HepG2 (cell line): ENCODE measurements around the gene SRRM3. TPM values are rescaled to one million over a fixed set of nuclear protein-coding genes. Genes with fewer than 3 reads are reported as not detected.

Source experiments
- ARNTL ChIP-seq: sonication (generic); formaldehyde crosslinking; IDR thresholded peaks from 2 replicates; pipeline ENCODE4 v1.4.0; 2020; ENCODE audit warnings: mild to moderate bottlenecking, missing genetic modification reagents
- FOXA3 ChIP-seq: IDR thresholded peaks from 2 replicates; pipeline ENCODE4 v1.6.1; 2016; ENCODE audit warnings: missing genetic modification reagents, missing compliant biosample characterization
- HNRNPK ChIP-seq: fragments of 200-400 bp; formaldehyde crosslinking; IDR thresholded peaks from 2 replicates; pipeline ENCODE4 v1.6.1; 2018; ENCODE audit warnings: low read length, low read depth, moderate library complexity, mild to moderate bottlenecking; ENCODE audit not compliant: poor library complexity, severe bottlenecking
- KDM2A ChIP-seq: sonication (generic); formaldehyde crosslinking; IDR thresholded peaks from 2 replicates; pipeline ENCODE4 v1.4.0; 2020; ENCODE audit warnings: low read depth, missing genetic modification reagents, borderline replicate concordance
- KLF16 ChIP-seq, 2 experiments: sonication (generic) in 1 of 2; formaldehyde crosslinking in 1 of 2; IDR thresholded peaks; 2 replicates each; pipeline versions ENCODE4 v1.6.1 to v1.8.0; 2016 to 2023; ENCODE audit warnings: missing genetic modification reagents in 2 of 2, missing compliant biosample characterization in 1 of 2
- MEIS2 ChIP-seq: sonication (generic); formaldehyde crosslinking; IDR thresholded peaks from 2 replicates; pipeline ENCODE4 v1.9.0; 2021; ENCODE audit warnings: mild to moderate bottlenecking, missing genetic modification reagents
- SALL2 ChIP-seq: sonication (generic); formaldehyde crosslinking; IDR thresholded peaks from 2 replicates; pipeline ENCODE4 v1.8.1; 2023; ENCODE audit warnings: mild to moderate bottlenecking, missing genetic modification reagents, inconsistent platforms
- SRSF4 ChIP-seq: fragments of 200-400 bp; formaldehyde crosslinking; IDR thresholded peaks from one replicate; pipeline ENCODE4 v1.6.1; 2018; ENCODE audit warnings: mild to moderate bottlenecking, low read depth, low read length, moderate library complexity; ENCODE audit not compliant: poor library complexity, severe bottlenecking
- SYNCRIP ChIP-seq: fragments of 200-400 bp; formaldehyde crosslinking; IDR thresholded peaks from 2 replicates; pipeline ENCODE4 v1.6.1; 2018; ENCODE audit warnings: mild to moderate bottlenecking, low read depth, low read length; ENCODE audit not compliant: insufficient read depth
- ZBTB20 ChIP-seq: sonication (generic); formaldehyde crosslinking; IDR thresholded peaks from 2 replicates; pipeline ENCODE4 v1.8.1; 2023; ENCODE audit warnings: missing genetic modification reagents, low read depth, mild to moderate bottlenecking, borderline replicate concordance
- polyA plus RNA-seq, 8 experiments: library from polyadenylated mRNA; depleted of rRNA in 3 of 8; stranded (reverse) in 7 of 8; unstranded in 1 of 8; fragments of >200 nt; fragmentation: Illumina TruSeq in 4 of 8; extraction: Trizol in 4 of 8; gene quantifications; 2 replicates each; pipeline versions ENCODE4 v1.2.1 to v1.2.3, GENCODE V29; 2011 to 2016; ENCODE audit warnings: low read depth in 4 of 8, missing spikeins in 1 of 8, mixed read lengths in 1 of 8; ENCODE audit not compliant: insufficient read depth in 1 of 8
- total RNA-seq, 5 experiments: library from RNA; depleted of rRNA; stranded (reverse); fragments of >200 nt; fragmentation: Illumina TruSeq; extraction: Trizol; gene quantifications; 2 replicates each; pipeline ENCODE4 v1.2.3, GENCODE V29; 2016; ENCODE audit warnings: low read depth in 1 of 5
- TF ChIP-seq, protein P1 (sequence below): sonication (generic); formaldehyde crosslinking; IDR thresholded peaks from 2 replicates; pipeline ENCODE4 v1.4.0; 2020; ENCODE audit warnings: missing genetic modification reagents
- TF ChIP-seq, protein P2 (sequence below): IDR thresholded peaks from 2 replicates; pipeline ENCODE4 v1.6.1; 2016; ENCODE audit warnings: missing compliant biosample characterization, missing genetic modification reagents, borderline replicate concordance
- TF ChIP-seq, protein P3 (sequence below): IDR thresholded peaks from 2 replicates; pipeline ENCODE4 v1.4.0; 2020; ENCODE audit warnings: mild to moderate bottlenecking, missing genetic modification reagents
- TF ChIP-seq, protein P4 (sequence below): sonication (generic); formaldehyde crosslinking; IDR thresholded peaks from 2 replicates; pipeline ENCODE4 v1.4.0; 2020; ENCODE audit warnings: missing genetic modification reagents, borderline replicate concordance

The SRRM3 gene
- total and polyA plus RNA-seq, 2 of the 13 experiments (the other 11 are each of a cell fraction or from before 2014, with no cell fraction given) = 0.13 to 0.54 TPM

DNA sequence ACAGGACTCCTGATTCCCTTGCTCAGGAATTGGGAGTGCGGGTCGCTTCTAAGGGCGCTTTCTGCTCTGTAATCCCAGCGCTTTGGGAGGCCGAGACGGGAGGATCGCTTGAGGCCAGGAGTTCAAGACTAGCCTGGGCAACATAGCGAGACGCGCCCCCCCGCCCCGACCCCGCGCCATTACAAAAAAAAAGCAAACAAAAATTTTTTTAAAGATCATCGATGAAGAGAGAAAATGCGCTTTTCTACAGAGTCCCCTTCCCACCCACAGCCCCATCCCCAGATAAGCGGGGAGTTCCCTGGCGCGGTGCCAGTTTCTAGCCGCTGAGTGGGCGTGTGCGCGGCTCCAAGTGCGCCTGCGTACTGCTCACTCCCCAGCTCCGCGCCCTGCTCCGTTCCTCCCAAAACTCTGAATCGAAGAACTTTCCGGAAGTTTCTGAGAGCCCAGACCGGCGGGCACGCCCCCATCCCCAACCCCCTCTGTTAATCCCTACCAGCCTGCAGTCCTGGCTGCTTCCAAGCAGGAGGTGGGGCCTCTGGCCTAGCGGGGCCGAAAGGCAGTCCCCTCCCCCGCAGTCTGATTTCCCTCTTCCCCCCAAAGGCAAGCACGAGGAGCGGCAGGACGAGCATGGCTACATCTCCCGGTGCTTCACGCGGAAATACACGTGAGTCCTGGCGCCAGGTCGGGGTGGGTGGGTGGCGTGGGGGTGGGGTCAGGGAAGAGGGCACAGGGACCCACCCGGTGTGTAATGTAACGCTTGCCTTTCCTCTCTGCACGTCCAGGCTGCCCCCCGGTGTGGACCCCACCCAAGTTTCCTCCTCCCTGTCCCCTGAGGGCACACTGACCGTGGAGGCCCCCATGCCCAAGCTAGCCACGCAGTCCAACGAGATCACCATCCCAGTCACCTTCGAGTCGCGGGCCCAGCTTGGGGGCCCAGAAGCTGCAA lies 101.8 kb downstream of the SRRM3 start (continued):
- TF ChIP-seq, protein P1, sequence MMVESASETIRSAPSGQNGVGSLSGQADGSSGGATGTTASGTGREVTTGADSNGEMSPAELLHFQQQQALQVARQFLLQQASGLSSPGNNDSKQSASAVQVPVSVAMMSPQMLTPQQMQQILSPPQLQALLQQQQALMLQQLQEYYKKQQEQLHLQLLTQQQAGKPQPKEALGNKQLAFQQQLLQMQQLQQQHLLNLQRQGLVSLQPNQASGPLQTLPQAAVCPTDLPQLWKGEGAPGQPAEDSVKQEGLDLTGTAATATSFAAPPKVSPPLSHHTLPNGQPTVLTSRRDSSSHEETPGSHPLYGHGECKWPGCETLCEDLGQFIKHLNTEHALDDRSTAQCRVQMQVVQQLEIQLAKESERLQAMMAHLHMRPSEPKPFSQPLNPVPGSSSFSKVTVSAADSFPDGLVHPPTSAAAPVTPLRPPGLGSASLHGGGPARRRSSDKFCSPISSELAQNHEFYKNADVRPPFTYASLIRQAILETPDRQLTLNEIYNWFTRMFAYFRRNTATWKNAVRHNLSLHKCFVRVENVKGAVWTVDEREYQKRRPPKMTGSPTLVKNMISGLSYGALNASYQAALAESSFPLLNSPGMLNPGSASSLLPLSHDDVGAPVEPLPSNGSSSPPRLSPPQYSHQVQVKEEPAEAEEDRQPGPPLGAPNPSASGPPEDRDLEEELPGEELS (CRISPR knock-in tag) = peak; percentile 47
- TF ChIP-seq, protein P2, sequence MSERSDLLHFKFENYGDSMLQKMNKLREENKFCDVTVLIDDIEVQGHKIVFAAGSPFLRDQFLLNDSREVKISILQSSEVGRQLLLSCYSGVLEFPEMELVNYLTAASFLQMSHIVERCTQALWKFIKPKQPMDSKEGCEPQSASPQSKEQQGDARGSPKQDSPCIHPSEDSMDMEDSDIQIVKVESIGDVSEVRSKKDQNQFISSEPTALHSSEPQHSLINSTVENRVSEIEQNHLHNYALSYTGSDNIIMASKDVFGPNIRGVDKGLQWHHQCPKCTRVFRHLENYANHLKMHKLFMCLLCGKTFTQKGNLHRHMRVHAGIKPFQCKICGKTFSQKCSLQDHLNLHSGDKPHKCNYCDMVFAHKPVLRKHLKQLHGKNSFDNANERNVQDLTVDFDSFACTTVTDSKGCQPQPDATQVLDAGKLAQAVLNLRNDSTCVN (CRISPR knock-in tag) = 0 out of 2 replicates have a peak, but pooled peaks have one; percentile 32
- TF ChIP-seq ZBTB20 (CRISPR knock-in tag) (0 out of 2 replicates have a peak, but pooled peaks have one; percentile 21), SRSF4 (no peak), HNRNPK (peak; percentile 56), FOXA3 (CRISPR knock-in tag) (0 out of 2 replicates have a peak, but pooled peaks have one; percentile 35), SALL2 (0 out of 2 replicates have a peak, but pooled peaks have one; percentile 61), MEIS2 (CRISPR knock-in tag) (peak; percentile 51; the same call in 1 of the 2 replicates), ARNTL (CRISPR knock-in tag) (peak; percentile 88), SYNCRIP (no peak), KDM2A (CRISPR knock-in tag) (0 out of 2 replicates have a peak, but pooled peaks have one; percentile 25), KLF16 (CRISPR knock-in tag; IDR thresholded peaks at IDR 0.05) (peak in 1 of 2 experiments; percentile 78; a peak in 1 of 4 replicates)
- TF ChIP-seq, protein P3, sequence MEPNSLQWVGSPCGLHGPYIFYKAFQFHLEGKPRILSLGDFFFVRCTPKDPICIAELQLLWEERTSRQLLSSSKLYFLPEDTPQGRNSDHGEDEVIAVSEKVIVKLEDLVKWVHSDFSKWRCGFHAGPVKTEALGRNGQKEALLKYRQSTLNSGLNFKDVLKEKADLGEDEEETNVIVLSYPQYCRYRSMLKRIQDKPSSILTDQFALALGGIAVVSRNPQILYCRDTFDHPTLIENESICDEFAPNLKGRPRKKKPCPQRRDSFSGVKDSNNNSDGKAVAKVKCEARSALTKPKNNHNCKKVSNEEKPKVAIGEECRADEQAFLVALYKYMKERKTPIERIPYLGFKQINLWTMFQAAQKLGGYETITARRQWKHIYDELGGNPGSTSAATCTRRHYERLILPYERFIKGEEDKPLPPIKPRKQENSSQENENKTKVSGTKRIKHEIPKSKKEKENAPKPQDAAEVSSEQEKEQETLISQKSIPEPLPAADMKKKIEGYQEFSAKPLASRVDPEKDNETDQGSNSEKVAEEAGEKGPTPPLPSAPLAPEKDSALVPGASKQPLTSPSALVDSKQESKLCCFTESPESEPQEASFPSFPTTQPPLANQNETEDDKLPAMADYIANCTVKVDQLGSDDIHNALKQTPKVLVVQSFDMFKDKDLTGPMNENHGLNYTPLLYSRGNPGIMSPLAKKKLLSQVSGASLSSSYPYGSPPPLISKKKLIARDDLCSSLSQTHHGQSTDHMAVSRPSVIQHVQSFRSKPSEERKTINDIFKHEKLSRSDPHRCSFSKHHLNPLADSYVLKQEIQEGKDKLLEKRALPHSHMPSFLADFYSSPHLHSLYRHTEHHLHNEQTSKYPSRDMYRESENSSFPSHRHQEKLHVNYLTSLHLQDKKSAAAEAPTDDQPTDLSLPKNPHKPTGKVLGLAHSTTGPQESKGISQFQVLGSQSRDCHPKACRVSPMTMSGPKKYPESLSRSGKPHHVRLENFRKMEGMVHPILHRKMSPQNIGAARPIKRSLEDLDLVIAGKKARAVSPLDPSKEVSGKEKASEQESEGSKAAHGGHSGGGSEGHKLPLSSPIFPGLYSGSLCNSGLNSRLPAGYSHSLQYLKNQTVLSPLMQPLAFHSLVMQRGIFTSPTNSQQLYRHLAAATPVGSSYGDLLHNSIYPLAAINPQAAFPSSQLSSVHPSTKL (CRISPR knock-in tag) = peak; percentile 44; the same call in 1 of the 2 replicates
- TF ChIP-seq, protein P4, sequence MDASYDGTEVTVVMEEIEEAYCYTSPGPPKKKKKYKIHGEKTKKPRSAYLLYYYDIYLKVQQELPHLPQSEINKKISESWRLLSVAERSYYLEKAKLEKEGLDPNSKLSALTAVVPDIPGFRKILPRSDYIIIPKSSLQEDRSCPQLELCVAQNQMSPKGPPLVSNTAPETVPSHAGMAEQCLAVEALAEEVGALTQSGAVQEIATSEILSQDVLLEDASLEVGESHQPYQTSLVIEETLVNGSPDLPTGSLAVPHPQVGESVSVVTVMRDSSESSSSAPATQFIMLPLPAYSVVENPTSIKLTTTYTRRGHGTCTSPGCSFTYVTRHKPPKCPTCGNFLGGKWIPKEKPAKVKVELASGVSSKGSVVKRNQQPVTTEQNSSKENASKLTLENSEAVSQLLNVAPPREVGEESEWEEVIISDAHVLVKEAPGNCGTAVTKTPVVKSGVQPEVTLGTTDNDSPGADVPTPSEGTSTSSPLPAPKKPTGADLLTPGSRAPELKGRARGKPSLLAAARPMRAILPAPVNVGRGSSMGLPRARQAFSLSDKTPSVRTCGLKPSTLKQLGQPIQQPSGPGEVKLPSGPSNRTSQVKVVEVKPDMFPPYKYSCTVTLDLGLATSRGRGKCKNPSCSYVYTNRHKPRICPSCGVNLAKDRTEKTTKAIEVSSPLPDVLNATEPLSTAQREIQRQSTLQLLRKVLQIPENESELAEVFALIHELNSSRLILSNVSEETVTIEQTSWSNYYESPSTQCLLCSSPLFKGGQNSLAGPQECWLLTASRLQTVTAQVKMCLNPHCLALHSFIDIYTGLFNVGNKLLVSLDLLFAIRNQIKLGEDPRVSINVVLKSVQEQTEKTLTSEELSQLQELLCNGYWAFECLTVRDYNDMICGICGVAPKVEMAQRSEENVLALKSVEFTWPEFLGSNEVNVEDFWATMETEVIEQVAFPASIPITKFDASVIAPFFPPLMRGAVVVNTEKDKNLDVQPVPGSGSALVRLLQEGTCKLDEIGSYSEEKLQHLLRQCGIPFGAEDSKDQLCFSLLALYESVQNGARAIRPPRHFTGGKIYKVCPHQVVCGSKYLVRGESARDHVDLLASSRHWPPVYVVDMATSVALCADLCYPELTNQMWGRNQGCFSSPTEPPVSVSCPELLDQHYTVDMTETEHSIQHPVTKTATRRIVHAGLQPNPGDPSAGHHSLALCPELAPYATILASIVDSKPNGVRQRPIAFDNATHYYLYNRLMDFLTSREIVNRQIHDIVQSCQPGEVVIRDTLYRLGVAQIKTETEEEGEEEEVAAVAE (CRISPR knock-in tag) = 0 out of 2 replicates have a peak, but pooled peaks have one; percentile 21
